Measurements from ENCODE around the gene MAZ.

DNA sequence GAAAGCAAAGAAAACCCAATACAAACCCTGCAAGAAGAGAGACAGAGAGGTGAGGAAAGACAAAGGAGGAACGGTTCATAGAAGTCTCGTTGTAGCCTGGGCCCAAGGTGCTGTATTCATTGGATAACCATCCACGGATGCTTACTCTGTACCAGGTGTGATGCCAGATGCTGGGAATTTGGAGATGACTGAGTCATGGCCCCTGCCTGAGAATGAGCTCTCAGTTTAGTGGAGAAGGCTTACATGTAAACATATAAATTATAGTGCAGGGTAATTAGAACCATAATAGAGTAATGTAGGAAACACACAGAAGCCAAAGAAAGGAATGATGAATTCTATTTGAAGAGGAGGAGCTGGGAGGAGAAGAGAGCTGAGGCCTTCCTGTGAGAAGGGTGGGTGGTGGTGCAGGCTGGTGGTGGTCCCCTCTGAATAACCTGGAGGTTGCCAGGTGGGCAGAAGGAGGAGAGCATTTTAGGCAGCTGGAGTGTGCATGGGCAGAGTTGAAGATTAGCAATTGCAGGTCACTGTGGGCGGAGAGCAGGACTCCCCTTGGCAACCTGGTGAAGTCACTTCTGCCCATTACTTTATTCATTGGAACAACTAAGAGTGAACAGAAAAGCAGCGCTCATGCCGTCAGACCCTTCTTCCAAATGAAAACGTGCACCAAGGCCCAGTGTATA lies 35.9 kb upstream of the MAZ start:
- TF ChIP-seq EZH2phosphoT487 (IDR thresholded peaks at IDR 0.05; ENCODE audit: borderline replicate concordance) = no peak
- TF ChIP-seq, protein P1, sequence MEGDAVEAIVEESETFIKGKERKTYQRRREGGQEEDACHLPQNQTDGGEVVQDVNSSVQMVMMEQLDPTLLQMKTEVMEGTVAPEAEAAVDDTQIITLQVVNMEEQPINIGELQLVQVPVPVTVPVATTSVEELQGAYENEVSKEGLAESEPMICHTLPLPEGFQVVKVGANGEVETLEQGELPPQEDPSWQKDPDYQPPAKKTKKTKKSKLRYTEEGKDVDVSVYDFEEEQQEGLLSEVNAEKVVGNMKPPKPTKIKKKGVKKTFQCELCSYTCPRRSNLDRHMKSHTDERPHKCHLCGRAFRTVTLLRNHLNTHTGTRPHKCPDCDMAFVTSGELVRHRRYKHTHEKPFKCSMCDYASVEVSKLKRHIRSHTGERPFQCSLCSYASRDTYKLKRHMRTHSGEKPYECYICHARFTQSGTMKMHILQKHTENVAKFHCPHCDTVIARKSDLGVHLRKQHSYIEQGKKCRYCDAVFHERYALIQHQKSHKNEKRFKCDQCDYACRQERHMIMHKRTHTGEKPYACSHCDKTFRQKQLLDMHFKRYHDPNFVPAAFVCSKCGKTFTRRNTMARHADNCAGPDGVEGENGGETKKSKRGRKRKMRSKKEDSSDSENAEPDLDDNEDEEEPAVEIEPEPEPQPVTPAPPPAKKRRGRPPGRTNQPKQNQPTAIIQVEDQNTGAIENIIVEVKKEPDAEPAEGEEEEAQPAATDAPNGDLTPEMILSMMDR (conservative IDR thresholded peaks at IDR 0.05; ENCODE audit: low read length) = no peak

Measured in Loucy (cell line).